ENCODE measurements around the gene OSBPL5.

- TF ChIP-seq YY1 (IDR thresholded peaks at IDR 0.05; ENCODE audit: insufficient read depth, insufficient read length) (no peak), SUZ12 (IDR thresholded peaks at IDR 0.05; ENCODE audit: extremely low read depth, insufficient read depth, insufficient read length) (no peak)
Measured at GRCh38 chr11:3101921-3102640, 63.0 kb downstream of the OSBPL5 start.
